Neuronal stem cell (in vitro differentiated cells): ENCODE results near the gene TDRD1. TPM values are rescaled to one million over a fixed set of nuclear protein-coding genes. Genes with fewer than 3 reads are reported as not detected.

Experiments used
- DNase-seq: peaks from one replicate; pipeline ENCODE4 v3.0.0-alpha.2; 2013; ENCODE audit warnings: low spot score
- H2AFZ ChIP-seq: one replicate; pipeline ENCODE4 v1.6.1; 2013; ENCODE audit warnings: mild to moderate bottlenecking, low read length, inconsistent platforms
- H2AK5ac ChIP-seq: 2 replicates; pipeline ENCODE4 v1.6.1; 2013; ENCODE audit warnings: low read depth, mild to moderate bottlenecking, inconsistent platforms, low read length, moderate library complexity, mixed read lengths
- H2BK120ac ChIP-seq: 2 replicates; pipeline ENCODE4 v1.6.1; 2013; ENCODE audit warnings: low read depth, mild to moderate bottlenecking, inconsistent platforms, low read length, moderate library complexity, mixed read lengths
- H2BK12ac ChIP-seq: one replicate; pipeline ENCODE4 v1.6.1; 2013; ENCODE audit warnings: low read length, inconsistent platforms
- H2BK15ac ChIP-seq: 2 replicates; pipeline ENCODE4 v1.6.1; 2013; ENCODE audit warnings: mild to moderate bottlenecking, low read length, inconsistent platforms, mixed read lengths
- H2BK5ac ChIP-seq: one replicate; pipeline ENCODE4 v1.6.1; 2013; ENCODE audit warnings: inconsistent platforms, mild to moderate bottlenecking, low read length, moderate library complexity
- H3K14ac ChIP-seq: one replicate; pipeline ENCODE4 v1.6.1; 2013; ENCODE audit warnings: low read length, inconsistent platforms
- H3K18ac ChIP-seq: 2 replicates; pipeline ENCODE4 v1.6.1; 2013; ENCODE audit warnings: low read length, inconsistent platforms
- H3K23ac ChIP-seq: 2 replicates; pipeline ENCODE4 v1.6.1; 2013; ENCODE audit warnings: low read depth, mild to moderate bottlenecking, mixed read lengths, low read length, inconsistent platforms; ENCODE audit not compliant: poor library complexity
- H3K27ac ChIP-seq: replicated peaks from 3 replicates; pipeline ENCODE4 v1.5.1; 2013; ENCODE audit warnings: low read length, inconsistent platforms
- H3K27me3 ChIP-seq, 3 experiments: 2 replicates each; pipeline ENCODE4 v1.6.1; 2013; ENCODE audit warnings: low read length in 3 of 3, mild to moderate bottlenecking in 2 of 3, inconsistent platforms in 1 of 3, low read depth in 1 of 3, mixed read lengths in 1 of 3, moderate library complexity in 1 of 3; ENCODE audit not compliant: control insufficient read depth in 3 of 3, insufficient read depth in 3 of 3
- H3K36me3 ChIP-seq, 2 donors: replicated peaks in 1 of 2; 2 replicates each; pipeline ENCODE4 v1.6.1; 2013; ENCODE audit warnings: low read length in 2 of 2; ENCODE audit not compliant: control insufficient read depth in 2 of 2, insufficient read depth in 2 of 2
- H3K4ac ChIP-seq: 2 replicates; pipeline ENCODE4 v1.6.1; 2013; ENCODE audit warnings: inconsistent platforms, mild to moderate bottlenecking, low read length, moderate library complexity
- H3K4me1 ChIP-seq, 2 donors: 1 replicate in 1 of 2; 2 replicates in 1 of 2; pipeline ENCODE4 v1.6.1; 2013; ENCODE audit warnings: low read length in 2 of 2, low read depth in 1 of 2; ENCODE audit not compliant: control insufficient read depth in 2 of 2, insufficient read depth in 1 of 2
- H3K4me2 ChIP-seq: one replicate; pipeline ENCODE4 v1.6.1; 2013; ENCODE audit warnings: mild to moderate bottlenecking, low read length, inconsistent platforms; ENCODE audit not compliant: insufficient read depth, poor library complexity, severe bottlenecking
- H3K4me3 ChIP-seq, 2 donors: 2 replicates each; pipeline ENCODE4 v1.5.1; 2013; ENCODE audit warnings: low read length in 2 of 2, mild to moderate bottlenecking in 2 of 2, inconsistent platforms in 1 of 2, moderate library complexity in 1 of 2
- H3K79me1 ChIP-seq: one replicate; pipeline ENCODE4 v1.6.1; 2013; ENCODE audit warnings: low read depth, mild to moderate bottlenecking, inconsistent platforms, low read length, moderate library complexity
- H3K9ac ChIP-seq: one replicate; pipeline ENCODE4 v1.6.1; 2013; ENCODE audit warnings: mild to moderate bottlenecking, low read depth, low read length, inconsistent platforms; ENCODE audit not compliant: poor library complexity
- H3K9me3 ChIP-seq, 2 donors: replicated peaks in 1 of 2; 2 replicates each; pipeline versions ENCODE3 to v1.6.1; 2013; ENCODE audit warnings: low read length in 2 of 2, mild to moderate bottlenecking in 2 of 2, inconsistent platforms in 1 of 2, low read depth in 1 of 2, mixed read lengths in 1 of 2, moderate library complexity in 1 of 2; ENCODE audit not compliant: control insufficient read depth in 2 of 2, insufficient read depth in 1 of 2
- H4K8ac ChIP-seq: one replicate; pipeline ENCODE4 v1.6.1; 2013; ENCODE audit warnings: low read depth, mild to moderate bottlenecking, inconsistent platforms, low read length, moderate library complexity
- H4K91ac ChIP-seq: one replicate; pipeline ENCODE4 v1.6.1; 2013; ENCODE audit warnings: low read length, low read depth, mild to moderate bottlenecking, inconsistent platforms; ENCODE audit not compliant: poor library complexity
- WGBS, 2 donors: extraction: QIAGEN DNeasy Blood & Tissue Kit; methylation state at CpG; one replicate each; pipeline ENCODE4 v1.1.7; 2013; ENCODE audit warnings: missing lambda C conversion rate in 2 of 2, mixed read lengths in 1 of 2; ENCODE audit not compliant: insufficient read length in 2 of 2, insufficient replicate concordance in 1 of 2; ENCODE audit errors: extremely low coverage in 2 of 2; 5-methylcytosine and 5-hydroxymethylcytosine counted together
- small RNA-seq: library from polyadenylated mRNA; stranded (forward); fragments of <200 nt; extraction: miRNeasy Mini kit (QIAGEN cat#:217004); gene quantifications from one replicate; pipeline ENCODE3, GENCODE V24; 2013; ENCODE audit not compliant: insufficient read depth

The TDRD1 gene

DNA sequence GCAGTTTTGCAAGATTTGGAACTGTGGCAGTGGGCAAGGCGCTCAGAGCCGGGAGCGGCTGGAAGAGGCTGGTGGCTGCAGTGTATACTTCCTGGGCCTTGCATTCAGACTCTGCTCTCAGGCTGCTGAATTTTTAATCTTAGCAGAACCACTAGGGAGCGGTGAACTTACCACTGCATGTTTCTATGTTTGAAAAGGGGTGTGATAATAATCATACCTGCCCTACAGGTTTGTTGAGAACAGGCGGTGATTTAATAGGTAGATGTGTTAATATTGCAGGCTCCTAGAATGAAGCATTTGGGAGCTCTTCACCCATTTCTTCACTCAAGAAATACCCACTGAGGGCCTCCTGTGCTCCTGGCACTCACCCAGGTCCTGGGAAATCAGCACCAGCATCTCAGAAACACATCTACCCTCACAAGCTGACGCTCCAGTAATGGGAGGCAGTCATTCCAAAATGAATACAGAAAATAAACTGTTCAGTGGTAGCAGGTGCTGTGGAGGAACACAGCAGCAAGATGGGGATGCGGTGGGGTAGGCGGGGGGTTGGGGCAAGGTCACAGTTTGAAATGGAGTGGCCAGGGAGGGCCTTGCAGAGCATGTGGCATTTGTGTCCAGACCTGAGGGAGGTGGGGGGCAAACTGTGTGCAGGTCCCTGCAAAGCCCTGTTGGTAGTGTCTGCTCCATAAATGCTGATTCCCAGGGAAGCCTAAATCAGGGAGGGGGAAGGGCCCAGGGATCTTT is 100.9 kb downstream of the TDRD1 start:
- H3K9me3 ChIP-seq = no peaks in the 10 kb centered on the region
- WGBS, 2 donors = no CpG with 5 or more reads among the region's 8 CpGs

GRCh38 chr10:114281006-114281405 is 101.9 kb downstream of the TDRD1 start:
- no peak for DNase-seq
- WGBS, 2 donors = no CpG with 5 or more reads among the region's 7 CpGs
- no peaks in the 10 kb centered on the region for H3K9me3 ChIP-seq
- H4K91ac ChIP-seq = no peak overlapping the region
- no peak overlapping the region for H2AFZ ChIP-seq
- no peak overlapping the region for H3K14ac ChIP-seq
- H3K4me3 ChIP-seq = no peak overlapping the region
- H3K23ac ChIP-seq = no peak overlapping the region
- H2BK120ac ChIP-seq = no peak overlapping the region
- H3K27ac ChIP-seq = no peak overlapping the region
- no peak overlapping the region for H3K4me2 ChIP-seq
- H2BK15ac ChIP-seq = no peak overlapping the region
- H3K79me1 ChIP-seq = no peaks in the 10 kb centered on the region
- peaks cover 0 to 22% (median 0%) of the 10 kb centered on the region in 3 experiments for H3K27me3 ChIP-seq
- H3K36me3 ChIP-seq = no peaks in the 10 kb centered on the region
- H4K8ac ChIP-seq = no peak overlapping the region
- no peak overlapping the region for H2AK5ac ChIP-seq
- no peak overlapping the region for H3K4ac ChIP-seq
- no peak overlapping the region for H3K9ac ChIP-seq
- H2BK12ac ChIP-seq = no peak overlapping the region
- H2BK5ac ChIP-seq = no peak overlapping the region
- peaks cover 0 to 1% of the 10 kb centered on the region in 2 donors for H3K4me1 ChIP-seq
- H3K18ac ChIP-seq = peak overlapping the region; percentile 66

More for the DNA sequence above, 100.9 kb downstream of the TDRD1 start:
- no peak overlapping the region for H3K4ac ChIP-seq
- no peak overlapping the region for H3K9ac ChIP-seq
- no peak overlapping the region for H3K23ac ChIP-seq
- no peak overlapping the region for H2BK15ac ChIP-seq
- H2AK5ac ChIP-seq = no peak overlapping the region
- no peak overlapping the region for H2BK5ac ChIP-seq
- H3K36me3 ChIP-seq = no peaks in the 10 kb centered on the region
- no peak for DNase-seq
- no peak overlapping the region for H3K27ac ChIP-seq
- H3K79me1 ChIP-seq = no peaks in the 10 kb centered on the region
- no peak overlapping the region for H3K18ac ChIP-seq
- no peak overlapping the region for H4K8ac ChIP-seq
- H3K4me3 ChIP-seq = no peak overlapping the region
- H2BK12ac ChIP-seq = no peak overlapping the region
- peaks cover 0 to 27% (median 0%) of the 10 kb centered on the region in 3 experiments for H3K27me3 ChIP-seq
- H3K4me1 ChIP-seq = peaks cover 0 to 1% of the 10 kb centered on the region in 2 donors
- H3K4me2 ChIP-seq = no peak overlapping the region
- no peak overlapping the region for H2BK120ac ChIP-seq
- no peak overlapping the region for H4K91ac ChIP-seq
- no peak overlapping the region for H3K14ac ChIP-seq
- no peak overlapping the region for H2AFZ ChIP-seq

GRCh38 chr10:114281461-114281860 is 102.3 kb downstream of the TDRD1 start:
- Histone ChIP-seq H3K4me1 (peaks cover 0 to 1% of the 10 kb centered on the region in 2 donors), H3K27me3 (peaks cover 0 to 19% (median 0%) of the 10 kb centered on the region in 3 experiments), H3K14ac (no peak overlapping the region), H4K91ac (no peak overlapping the region), H3K9ac (no peak overlapping the region), H3K27ac (no peak overlapping the region), H2BK5ac (no peak overlapping the region), H3K4me2 (no peak overlapping the region), H3K4ac (no peak overlapping the region), H2AK5ac (no peak overlapping the region), H2BK120ac (no peak overlapping the region), H3K18ac (no peak overlapping the region), H2BK12ac (no peak overlapping the region), H2BK15ac (no peak overlapping the region), H3K9me3 (no peaks in the 10 kb centered on the region), H3K4me3 (no peak overlapping the region), H3K36me3 (no peaks in the 10 kb centered on the region), H3K23ac (no peak overlapping the region), H3K79me1 (no peaks in the 10 kb centered on the region), H2AFZ (no peak overlapping the region), H4K8ac (no peak overlapping the region)
- DNase-seq = no peak
- WGBS, 2 donors = no CpG with 5 or more reads among the region's 5 CpGs

Small RNA genes within 50 kb of the gene (small RNA-seq; reads per million reads assigned to genes)
- not detected for gene RF02277
